ENCODE measurements around the gene TTLL10.

DNA sequence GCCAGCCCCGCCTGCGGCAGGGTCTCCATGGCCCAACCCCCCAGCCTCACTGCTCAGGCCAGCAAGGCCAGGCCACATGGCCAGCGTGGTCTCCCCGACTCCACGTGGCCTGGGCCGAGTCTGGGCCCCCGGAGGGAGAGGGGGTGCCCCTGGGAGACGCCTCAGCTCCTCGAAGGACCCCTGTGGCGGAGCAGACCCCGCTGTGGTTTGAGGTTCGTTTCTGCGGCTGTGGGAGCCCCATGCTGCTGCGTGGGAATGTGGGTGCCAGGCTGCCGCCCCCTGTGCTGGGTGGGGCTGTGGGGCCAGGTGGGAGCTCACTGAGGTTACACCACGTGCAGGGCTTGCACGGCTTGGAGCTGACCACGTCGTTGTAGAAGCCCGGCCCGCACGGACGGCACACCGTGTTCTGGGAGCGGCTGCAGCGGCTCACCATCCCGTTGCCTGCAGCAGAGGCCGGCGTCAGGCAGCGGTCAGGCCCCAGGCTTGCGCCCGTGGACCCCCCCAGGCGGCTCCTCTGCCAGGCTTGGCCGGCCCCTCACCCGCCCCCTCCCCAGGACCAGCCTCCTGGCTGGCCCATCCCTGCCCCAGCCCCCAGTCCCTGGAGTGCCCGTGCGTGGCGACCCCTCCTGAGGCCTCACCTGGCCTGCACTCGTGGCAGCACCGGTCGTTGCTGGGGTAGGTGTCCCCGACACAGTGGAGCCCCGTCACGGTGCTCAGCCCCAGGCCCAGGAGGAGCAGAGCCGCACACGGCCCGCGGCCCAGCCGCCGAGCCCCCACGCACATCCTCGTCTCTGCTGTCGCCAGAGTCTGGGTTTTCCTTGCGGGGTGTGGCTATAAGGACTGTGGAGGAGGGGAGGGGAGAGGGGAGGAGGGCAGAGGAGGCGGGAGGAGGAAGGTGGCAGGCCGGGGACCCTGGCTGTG, 39.9 kb downstream of the TTLL10 start, which contains the start of gene TNFRSF4:
- TF ChIP-seq, protein P1, sequence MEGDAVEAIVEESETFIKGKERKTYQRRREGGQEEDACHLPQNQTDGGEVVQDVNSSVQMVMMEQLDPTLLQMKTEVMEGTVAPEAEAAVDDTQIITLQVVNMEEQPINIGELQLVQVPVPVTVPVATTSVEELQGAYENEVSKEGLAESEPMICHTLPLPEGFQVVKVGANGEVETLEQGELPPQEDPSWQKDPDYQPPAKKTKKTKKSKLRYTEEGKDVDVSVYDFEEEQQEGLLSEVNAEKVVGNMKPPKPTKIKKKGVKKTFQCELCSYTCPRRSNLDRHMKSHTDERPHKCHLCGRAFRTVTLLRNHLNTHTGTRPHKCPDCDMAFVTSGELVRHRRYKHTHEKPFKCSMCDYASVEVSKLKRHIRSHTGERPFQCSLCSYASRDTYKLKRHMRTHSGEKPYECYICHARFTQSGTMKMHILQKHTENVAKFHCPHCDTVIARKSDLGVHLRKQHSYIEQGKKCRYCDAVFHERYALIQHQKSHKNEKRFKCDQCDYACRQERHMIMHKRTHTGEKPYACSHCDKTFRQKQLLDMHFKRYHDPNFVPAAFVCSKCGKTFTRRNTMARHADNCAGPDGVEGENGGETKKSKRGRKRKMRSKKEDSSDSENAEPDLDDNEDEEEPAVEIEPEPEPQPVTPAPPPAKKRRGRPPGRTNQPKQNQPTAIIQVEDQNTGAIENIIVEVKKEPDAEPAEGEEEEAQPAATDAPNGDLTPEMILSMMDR (conservative IDR thresholded peaks at IDR 0.05): no peak
- TF ChIP-seq EZH2 (IDR thresholded peaks at IDR 0.05; ENCODE audit: low read depth): no peak

Data from PC-9 (cell line).